HG02610 (cell line): ENCODE measurements around the gene PHACTR3.

Experiments
- ATAC-seq: cut with Tn5 transposase; IDR thresholded peaks from one replicate; pipeline ENCODE4 v1.9.1; 2021; ENCODE audit warnings: mild to moderate bottlenecking, moderate library complexity; ENCODE audit not compliant: unreplicated experiment

Gene PHACTR3

DNA sequence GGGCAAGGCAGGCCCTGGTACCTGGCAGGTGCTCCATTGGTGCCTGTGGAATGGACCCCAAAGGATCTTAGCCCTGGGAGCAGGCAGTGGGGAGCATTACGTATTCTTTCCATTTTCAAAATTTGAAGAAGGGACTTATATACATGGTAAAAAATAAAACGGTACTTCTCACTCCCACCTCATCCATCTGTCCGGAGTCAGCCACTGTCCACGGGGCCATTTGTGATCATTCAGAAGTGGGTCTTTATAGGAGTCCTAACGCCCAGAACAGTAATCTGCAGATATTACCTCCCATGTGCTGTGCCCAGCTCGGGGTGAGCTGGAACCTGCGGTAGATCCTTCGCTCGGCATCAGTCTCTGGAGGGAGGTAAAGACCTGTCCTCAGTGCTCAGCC lies 218.7 kb downstream of the PHACTR3 start:
- no peak for ATAC-seq

DNA sequence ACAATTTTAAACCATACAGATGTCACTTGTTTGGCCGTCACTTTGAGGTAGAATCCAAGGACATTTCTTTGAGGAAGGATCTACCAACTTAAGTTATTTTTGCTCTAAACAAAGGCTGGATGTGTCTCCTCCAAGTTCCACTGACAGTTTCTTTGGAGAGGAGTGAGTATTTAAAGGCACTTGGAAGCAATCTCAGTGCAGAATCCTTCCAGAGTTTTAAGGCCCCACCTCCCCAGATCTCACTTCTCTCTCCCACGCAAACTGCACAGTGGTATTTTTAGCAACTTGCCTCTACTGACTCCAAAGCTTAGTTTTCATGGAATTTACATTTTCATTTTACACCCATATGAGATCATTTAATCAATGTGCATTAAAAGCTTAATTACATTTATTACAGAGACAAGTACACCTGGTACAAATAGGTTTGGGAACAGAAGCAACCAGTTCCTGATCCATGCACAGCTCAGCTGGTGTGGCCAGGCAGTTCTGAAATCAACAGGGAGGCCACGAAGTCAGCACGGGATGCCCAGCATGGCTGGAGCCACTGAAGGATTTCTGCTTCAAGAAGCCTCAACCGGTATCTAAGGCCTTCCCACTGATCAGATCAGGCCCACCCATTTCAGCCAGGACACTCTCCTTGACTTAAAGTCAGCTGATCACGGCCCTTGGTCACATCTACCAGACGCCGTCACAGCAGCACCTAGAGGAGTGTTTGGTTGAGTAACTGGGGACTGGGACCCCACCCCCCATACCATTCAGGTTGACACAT lies 219.3 kb downstream of the PHACTR3 start:
- no peak for ATAC-seq

DNA sequence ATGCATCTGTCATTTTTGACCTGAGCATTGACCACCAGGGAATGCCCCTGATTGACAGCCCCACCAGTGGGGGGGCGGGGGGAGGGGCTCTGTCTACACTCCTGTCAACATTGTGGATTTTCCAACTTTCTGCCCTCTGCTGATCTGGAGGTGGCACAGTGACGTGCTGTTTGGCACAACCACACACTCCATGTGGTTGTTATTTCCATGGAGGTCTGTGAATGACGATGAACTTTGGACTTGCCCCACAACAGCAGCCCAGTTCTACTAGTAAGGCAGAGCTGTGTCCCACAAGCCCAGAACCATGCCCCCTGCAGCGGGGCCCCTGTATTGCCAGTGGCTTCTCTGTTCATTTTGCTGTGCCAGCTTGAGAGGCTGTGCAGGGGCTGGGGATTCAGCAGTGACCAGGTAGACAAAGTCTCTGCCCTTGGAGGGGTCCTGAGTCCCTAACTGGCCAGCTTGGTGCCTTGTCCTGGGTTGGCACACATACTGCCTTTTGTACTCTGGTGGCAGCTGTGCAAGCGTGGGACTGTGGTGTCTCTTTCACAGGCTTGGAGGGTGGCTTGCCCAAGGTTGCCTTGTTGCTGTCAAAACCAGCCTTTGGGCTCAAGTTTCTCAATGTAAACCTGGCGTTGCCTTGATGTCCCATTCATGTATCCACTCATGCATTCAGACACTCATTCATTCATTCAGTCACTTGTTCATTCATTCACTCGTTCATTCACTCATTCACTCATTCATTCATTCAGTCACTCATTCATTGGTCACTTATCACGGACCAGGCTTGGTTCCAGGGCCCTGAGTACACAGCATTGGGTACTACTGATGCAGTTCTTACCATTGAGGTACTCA lies 220.6 kb downstream of the PHACTR3 start:
- no peak for ATAC-seq

DNA sequence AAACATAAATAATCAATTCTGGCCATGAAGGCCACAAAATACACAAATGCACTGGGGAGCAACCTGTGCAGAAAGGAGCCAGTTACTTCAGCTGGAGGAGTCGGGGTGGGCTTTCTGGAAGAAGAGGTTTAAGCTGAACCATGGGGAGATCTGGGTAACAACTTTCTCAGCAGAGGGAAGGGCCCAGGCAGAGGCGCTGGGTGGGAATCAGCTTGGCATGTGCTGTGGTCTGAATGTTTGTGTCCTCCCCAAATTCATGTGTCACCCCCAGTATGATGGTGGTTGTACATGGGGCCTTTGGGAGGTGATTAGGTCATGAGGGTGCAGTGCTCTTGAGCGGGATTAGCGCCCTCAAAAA lies 221.2 kb downstream of the PHACTR3 start:
- ATAC-seq: no peak

DNA sequence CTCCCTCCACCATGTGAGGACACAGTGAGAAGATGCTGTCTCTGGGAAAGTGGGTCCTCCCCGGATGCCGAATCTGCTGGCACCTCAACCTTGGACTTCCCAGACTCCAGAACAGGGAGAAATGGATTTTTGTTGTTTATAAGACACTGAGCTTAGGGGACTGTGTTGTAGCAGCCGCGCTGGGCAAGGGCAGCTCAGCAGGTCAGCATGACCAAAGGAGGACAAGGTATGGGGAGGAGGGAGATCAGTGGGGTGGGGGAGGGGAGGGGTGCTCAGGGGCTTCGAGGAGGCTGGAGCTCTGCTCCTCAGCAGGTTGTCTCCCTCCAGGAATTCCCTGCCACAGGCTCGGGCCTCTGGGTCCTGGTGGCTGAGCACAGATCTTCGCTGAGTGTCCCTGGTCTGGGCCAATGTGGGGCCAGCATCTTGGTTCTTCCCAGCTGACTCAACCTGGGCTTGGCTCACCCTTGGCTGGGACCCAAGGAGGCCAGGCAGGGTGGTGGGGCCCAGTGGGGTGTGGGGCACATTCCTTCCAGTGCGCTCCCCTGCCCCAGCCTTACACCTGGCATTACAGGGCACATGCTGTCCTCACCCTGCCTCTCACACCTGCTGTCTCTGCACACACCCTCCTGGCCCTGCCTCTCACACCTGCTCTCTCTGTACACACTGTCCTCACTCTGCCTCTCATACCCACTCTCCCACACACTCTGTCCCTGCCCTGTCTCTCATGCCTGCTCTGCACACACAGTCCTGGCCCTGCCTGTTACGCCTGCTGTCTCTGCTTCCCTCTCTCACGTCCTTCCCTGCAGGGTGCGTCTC lies 221.8 kb downstream of the PHACTR3 start:
- ATAC-seq: no peak

DNA sequence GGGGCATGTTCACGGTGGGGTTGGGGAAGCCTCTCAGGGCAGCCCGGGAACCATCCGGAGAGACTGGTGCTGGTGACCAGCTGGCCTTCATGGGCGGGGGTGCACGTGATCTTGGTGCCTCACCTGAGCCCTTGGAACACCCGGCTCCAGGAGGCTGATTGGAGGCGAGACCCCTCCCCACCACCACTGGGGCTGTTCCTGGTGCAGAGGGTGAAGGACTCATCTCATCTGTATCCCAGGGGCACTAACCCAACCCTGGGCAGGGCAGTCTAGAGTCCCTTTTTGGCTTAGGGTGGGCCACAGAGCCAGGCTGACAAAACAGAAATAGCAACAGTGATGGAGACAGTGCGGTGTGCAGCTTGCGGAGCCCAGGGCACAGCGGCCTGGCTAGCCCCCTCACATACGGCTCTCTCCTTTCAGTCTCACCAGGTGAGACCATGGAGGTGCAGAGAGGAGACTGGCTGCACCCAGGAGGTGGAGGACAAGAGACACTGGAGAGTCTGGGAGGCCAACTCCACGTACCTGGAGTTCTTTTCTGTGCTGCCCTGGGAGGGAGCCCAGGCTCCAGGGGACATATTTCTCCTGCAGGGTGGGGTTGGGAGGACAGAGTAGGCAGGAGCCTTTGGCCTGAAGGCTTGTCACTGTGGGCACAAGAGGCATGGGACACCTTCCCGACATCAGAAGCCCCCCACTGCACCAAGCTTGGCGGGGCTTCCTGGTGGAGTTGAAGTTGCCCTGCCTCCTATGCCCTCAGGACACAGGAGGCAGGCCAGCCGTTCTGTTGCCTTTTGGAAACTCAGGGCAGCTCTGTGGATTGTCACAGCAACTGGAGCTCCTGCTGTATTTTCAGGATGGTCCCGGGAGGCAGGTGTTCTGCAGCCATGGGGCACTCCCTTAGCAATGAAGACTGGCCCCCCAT lies 223.1 kb downstream of the PHACTR3 start:
- ATAC-seq: no peak

DNA sequence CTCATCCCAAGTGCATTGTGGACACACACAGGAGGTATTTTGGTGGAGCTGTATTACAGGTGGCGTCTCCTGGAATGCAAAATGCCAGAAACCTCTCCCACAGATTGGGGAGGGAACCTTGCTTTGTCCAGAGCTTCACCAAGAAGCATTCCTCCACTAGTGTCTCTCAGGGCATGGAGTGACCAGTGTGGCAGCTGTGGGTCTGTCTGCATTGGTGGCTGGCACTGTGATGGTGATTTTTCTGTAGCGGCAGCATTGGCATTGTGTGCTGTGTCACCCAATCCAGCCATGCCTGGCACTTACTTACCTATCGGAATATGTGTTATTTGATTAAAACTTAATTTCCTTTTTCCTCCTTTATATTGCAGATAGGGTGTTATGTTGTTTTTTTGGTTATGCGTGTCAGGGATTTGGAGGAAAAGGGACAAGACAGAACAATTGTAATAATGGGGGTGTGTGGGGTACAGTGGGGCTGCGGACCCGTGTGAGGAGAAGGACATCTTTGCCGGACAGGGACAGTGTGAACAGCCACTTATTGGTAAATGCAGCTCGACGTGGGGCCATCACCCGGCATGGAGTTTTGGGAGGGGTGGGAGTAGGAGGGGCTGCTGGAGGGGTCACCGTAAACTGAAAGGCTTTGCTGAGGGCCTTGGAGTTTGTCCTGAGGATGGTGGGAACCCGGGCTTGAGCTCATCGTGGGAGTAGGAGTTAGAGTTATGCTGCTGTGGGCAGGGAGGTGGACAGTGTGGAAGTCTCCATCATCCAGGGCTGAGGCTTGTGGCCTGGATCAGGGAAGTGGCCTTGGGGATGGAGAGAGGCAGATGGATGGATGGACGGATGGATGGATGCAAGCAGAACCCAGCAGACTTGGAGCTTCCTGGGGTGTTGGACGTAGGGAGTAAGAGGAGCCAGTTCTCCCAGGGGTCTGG lies 224.0 kb downstream of the PHACTR3 start:
- no peak for ATAC-seq

DNA sequence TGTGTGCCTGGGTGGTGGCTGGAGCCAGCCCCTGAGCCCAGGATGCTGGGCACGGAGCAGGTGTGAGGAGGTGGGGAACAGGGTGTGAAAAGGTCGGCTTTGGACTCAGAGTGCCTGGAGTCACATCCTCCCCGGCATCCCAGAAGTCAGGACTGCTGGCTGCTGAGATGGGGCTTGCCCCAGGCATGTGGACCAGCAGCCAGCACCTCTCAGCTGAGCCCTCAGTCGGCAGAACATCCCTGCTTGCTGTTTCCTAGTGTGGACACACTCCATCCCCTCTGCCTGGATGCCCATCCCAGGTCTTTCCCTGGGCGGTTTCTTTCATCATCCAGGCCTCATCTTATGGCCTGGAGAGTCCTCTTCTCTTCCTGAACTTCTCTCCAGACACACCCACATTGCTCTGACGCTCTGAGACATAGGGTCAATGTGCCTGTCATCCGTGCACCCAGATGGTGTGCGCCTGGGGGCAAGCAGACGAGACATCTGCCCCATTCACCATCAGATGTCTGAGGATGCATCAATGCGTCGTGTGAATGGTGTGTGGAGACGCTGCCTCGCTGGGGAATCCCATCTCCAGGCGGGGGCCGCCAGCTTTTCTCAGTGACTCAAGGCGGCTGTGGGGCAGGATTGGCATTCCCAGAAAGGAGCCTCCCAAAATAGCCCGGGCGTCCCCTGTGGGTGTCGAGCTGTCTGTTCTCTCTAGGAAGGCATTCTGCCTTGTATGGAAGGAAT lies 224.9 kb downstream of the PHACTR3 start:
- ATAC-seq: no peak

DNA sequence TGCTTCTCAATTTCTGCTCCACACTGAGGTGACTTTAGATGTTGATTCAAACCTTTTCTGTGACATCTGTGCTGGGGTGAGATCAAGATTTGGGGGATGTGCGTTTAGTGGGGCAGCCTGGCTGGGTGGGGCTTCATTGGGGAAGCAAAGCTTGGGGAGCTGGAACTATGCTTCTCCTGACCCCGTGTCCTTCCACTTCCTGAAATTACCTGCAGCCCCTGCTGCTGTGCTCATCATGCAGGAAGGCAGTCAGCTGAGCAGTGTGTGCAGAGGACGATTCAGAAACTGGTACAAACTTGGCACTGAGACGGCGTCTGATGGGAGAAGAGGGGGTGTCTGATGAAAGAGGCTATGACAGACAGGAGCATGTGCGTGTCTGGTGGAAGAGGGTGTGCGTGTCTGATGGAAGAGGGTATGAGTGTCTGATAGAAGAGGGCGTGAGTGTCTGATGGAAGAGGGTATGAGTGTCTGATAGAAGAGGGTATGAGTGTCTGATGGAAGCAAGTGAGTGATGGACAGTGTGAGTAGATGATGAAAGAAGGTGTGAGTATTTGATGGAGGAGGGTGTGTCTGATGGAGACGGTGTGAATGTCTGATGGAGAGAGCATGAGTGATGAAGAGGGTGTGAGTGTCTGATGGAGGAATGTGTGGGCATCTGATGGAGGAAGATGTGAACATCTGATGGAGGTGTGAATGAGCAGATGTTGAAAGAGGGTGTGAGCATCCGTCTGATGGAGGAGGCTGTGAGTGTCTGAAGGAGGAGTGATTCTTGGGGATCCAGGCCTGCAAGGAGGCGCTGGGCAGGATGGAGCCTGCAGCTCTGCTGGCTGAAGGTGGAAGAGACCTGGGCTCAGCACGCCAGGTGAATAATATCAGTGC lies 225.7 kb downstream of the PHACTR3 start:
- no peak for ATAC-seq

DNA sequence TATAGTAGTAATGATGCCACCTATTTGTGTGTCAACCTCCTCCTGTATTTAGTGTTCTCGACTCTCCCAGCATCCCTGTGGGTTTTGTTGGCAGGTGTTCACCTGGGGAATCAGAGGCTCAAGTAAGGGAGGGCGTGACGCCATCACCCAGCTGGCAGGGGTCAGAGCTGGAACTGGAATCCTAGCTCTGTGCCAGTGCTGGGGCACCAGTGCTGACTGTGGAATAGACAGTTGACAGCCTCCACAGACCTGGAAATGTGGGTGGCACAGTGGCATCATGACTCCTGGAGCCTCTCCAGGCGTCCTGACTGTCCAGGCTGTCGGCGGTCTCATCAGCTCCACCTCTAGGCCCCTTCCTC lies 226.3 kb downstream of the PHACTR3 start:
- ATAC-seq: no peak

DNA sequence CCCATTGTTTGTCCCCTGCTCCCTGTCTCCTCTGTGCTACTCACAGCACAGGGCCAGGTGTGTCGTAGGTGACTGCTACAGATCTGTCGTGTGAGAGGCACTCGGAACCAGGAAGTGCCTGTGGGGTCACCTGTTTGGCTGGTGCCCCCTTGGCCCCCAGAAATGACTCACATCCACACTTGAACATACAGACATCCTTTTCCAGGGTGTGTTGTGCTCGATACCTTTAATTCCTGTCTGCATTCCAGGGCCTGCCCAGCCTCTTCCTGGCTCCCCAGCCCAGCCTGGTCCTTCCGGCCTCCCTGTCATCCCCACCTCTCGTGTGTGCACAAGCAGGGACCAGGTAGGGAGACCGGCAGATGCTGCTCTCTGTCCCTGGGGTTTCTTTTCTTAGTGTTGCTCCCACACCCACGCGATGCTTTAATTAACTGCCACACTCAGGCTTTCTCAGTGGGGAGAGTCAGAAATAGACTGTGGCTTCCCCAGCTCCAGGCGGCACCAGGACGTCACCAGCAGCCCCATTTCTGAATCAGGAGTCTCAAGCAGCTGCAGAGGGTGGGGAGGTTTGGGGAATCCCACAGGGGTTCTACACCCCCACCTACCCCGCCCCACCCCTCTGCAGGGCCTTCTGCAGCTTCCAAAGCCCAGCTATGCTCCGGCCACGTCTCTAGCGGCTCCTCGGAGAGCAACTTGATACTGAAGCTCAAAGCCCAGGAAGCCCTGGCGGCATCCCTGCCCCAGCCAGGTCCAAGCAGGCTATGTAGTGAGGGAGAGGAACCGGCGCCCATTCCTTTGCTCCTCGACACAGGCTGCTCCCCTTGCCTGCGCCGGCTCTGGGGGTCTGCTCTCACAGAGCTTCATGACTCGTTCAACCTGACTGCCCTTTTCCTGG lies 226.9 kb downstream of the PHACTR3 start:
- no peak for ATAC-seq

DNA sequence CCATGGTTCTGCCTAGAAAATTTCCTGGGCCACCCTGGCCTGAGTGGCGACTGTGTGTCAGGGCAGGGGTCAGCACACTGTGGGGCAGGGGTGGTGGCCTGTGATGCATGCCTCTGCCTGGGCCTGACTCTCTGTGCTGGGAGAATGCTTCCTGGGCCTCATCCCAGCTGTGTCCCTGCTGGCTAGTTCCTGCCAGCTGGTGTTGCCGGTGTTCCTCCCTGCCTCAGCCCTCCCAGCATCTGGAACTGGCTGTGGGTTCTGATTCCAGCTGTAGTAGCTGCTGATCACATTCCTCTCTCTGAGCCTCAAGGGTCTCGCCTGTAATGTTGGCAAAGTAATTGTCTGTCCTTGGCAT lies 227.6 kb downstream of the PHACTR3 start:
- ATAC-seq: no peak

DNA sequence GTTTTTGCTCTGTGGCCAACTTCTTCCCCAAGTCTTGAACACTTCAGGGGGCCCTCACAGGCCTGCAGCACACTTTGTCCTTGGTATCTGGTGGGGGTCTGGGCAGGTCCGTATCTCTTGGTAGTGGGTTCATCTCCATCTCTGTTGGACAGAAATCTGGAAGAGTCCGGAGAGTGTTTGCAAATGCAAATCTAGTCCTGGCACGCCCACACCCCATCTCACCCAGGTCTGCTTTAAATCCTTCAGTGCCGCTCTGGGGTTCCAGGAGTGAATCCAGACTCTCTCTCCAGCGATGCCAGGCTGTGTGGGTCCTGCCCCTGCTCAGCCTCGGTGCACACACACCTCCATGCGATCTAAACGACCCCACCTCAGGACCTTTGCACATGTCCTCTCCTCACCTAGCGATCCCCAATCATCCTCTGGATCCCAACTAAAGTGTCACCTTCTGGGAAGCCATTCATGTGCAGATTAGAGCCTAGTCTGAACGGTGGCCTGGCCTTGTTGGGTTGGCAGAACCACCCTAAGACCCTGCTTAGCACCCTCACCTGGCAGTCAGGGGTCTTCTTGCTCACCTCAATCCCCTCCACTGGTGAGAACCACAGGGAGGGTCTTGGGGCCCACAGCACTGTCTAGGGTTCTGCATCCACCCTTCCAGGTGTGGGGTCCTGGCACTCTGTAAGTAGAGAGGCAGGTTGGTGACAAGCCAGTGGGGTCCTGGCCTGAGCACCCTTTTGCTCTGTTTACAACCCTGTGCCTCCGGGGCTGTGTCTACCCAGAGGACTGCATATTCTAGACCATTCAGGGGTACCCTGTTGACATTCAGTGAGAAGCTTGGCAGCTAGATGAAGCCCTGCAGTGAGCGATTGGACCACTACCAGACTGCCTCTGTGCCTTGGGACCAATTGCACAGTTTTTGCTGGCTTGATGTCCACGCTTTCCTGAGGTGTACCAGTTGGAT lies 228.3 kb downstream of the PHACTR3 start:
- no peak for ATAC-seq

DNA sequence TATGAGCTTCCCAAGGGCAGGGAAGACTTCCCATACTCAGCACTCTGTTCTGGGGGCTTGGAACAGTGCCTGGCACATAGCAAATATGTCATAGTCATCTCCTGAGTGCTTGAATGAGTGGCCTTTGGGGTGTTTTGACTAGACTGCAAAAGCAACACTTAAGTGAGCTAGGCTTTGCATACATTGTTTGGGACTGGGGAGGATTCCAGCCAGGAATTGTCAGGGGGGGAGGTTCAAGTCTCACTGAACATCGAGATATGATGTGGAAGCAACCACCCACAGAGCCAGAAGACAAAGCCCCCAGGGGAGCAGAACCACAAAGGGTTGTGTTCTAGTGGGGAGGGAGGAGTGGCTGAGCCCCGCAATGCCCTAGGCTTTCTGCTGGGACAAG lies 230.7 kb downstream of the PHACTR3 start:
- no peak for ATAC-seq

DNA sequence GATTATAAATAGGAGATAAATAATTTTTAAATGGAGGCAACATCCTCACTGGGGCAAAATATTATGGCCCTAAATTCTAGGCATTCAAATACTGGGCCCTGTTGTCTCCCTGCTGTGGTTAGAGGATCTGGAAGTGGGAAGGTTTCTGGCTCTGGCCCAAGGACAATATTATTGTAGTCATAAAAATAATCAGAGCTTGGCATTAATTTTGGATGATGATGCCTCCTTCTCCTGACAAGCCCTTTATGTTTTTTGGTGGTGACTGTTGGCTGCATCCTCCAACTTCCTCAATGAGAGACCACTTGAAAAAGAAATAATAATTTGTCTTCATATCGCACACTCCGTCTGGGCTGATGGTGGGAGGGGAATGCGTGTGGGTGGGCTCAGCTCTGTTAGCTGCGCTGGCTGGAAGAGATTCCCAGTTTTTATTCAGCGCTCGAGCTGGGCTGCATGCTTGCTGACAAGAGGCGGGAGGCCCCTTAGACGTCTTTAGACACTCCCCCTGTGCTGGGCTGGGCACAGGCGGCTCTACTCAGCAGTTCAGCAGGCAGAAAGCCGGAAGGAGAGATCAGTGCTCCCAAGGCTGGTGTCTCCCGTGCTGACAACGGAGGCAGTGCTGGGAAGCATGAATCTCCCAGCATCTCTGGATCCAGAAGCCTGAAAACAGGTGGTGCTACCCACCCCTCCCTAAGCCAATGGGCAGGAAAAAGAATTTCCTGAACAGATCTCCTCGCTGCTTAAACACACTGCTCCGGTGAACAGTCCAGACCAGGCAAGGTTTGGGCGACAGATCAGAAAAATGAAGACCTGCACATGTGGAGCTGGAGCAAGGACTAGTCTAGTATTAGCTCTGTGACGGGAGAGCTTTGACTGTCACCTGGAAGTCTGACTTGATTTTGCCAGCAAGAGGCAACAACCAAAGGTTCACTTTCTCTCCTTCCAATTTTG lies 231.4 kb downstream of the PHACTR3 start:
- ATAC-seq: no peak
